Measurements from ENCODE around the gene TIGAR.

TIGAR gene

DNA sequence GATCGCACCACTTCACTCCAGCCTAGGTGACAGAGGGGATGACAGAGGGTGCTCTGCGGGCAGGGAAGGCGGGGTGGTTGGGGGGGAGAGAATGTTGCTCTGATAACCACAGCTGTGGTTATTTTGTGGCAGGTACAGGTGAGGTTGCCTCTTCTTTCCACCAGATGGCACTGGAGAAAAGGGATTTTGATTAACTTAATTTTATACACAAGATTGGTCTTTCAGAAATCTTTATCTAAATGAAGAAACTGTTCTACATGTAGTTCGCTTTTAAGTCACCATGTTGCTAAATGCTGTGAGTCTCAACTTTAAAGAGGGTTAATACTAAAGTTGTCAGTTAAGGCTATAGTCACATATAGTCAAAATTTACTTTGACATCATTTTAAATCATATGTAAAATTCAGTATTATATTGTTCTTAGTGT, 32.8 kb downstream of the TIGAR start:
- peak; percentile 42 for DNase-seq
- in situ Hi-C loops (cut with HindIII; ENCODE audit: low pct_ligation_motif_present, low pct_unique_long_range_greater_than_20kb, low sequenced_read_pairs): no loop called here

DNA sequence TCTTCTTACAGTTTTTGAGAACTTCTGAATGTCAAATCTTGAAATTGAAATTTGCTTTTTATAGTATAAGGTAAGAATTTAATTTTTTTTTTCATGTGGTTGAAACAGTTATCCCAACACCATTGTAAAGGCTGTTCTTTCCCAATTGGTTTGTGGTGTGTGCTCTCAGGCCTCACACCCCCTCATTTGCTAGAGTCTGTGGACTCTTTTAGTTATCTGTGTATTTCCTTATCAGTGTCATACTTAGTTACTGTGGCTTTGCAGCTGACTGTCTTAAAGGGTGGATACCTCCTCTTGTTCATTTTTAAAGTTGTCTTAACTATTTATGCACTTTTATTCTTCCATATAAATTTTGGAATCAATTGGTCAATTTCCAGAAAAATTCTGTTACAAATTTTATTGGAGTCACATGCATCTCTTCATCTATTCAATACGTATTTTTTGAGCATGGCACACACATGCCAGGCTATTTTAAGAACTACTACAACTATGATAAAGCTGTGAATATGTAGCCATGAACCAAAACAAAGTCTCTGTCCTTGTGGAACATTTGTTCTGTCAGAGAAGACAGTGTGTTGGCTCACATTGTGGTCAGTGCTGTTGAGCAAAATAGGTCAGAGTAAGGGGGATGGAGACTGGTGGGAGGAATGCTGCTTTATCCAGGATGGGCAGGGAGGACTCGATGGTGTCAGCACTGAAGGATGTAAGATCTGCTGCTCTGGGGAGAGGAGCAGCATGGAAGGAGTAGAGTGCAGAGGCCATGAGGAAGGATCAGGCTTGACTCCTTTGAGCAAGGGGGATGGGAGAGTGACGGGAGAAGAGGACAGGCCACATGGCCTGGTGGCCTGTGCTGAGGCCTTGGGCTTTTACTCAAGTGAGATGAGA, 34.4 kb downstream of the TIGAR start:
- DNase-seq: no peak
- in situ Hi-C loops (cut with HindIII; ENCODE audit: low pct_ligation_motif_present, low pct_unique_long_range_greater_than_20kb, low sequenced_read_pairs): no loop called here

- DNase-seq: peak; percentile 74
- in situ Hi-C loops (cut with HindIII; ENCODE audit: low pct_ligation_motif_present, low pct_unique_long_range_greater_than_20kb, low sequenced_read_pairs): no loop called here
These were observed 35.0 kb downstream of the TIGAR start for GRCh38 chr12:4356041-4356327.

DNA sequence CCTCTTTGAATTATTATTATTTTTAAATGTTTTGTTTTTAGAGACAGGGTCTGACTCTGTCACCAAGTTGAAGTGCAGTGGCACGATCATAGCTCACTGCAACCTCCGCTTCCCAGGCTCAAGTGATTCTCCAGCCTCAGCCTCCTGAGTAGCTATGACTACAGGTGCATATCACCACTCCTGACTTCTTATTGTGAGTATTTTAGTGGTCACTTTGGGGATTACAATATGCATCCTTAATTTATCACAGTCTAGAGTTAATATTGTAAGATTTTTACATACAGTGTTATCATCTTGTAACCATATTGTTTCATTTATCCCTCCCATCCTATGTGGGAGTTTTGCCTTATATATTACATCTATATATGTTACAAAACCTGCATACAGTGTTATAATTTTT, 45.1 kb downstream of the TIGAR start:
- DNase-seq: no peak
- in situ Hi-C loops (cut with HindIII; ENCODE audit: low pct_ligation_motif_present, low pct_unique_long_range_greater_than_20kb, low sequenced_read_pairs): no loop called here

- in situ Hi-C loops (cut with HindIII; ENCODE audit: low pct_ligation_motif_present, low pct_unique_long_range_greater_than_20kb, low sequenced_read_pairs): no loop called here
- no peak for DNase-seq
These were observed 48.5 kb downstream of the TIGAR start for GRCh38 chr12:4369548-4369947.

GRCh38 chr12:4370265-4370664, 49.3 kb downstream of the TIGAR start:
- DNase-seq: no peak
- in situ Hi-C loops (cut with HindIII; ENCODE audit: low pct_ligation_motif_present, low pct_unique_long_range_greater_than_20kb, low sequenced_read_pairs): no loop called here

DNA sequence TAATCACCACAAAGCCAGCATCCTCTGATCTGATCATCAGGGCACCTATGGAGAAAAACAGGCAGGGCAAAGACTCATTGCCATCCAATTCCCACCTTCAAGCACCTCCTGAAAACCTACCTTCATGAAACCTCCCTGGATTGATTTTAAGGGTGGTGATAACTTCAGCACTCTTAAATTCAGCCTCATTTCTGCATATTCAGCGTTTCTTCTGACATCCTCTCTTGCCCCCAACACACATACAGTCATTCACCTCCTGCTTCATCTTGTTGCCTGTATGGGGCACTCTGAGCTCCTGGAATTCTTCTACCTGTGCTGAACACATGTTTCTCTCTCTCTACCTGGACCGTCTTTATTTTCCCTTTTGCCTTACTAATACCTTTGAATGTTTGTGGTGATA, 51.6 kb downstream of the TIGAR start:
- no peak for DNase-seq
- in situ Hi-C loops (cut with HindIII; ENCODE audit: low pct_ligation_motif_present, low pct_unique_long_range_greater_than_20kb, low sequenced_read_pairs): no loop called here

- in situ Hi-C loops (cut with HindIII; ENCODE audit: low pct_ligation_motif_present, low pct_unique_long_range_greater_than_20kb, low sequenced_read_pairs): no loop called here
- DNase-seq: no peak
These were observed 54.4 kb downstream of the TIGAR start for GRCh38 chr12:4375449-4375848.

- in situ Hi-C loops (cut with HindIII; ENCODE audit: low pct_ligation_motif_present, low pct_unique_long_range_greater_than_20kb, low sequenced_read_pairs): no loop called here
These were observed 57.8 kb downstream of the TIGAR start for GRCh38 chr12:4378772-4379171.

GRCh38 chr12:4379405-4379804, 58.4 kb downstream of the TIGAR start, which contains the start of gene FGF23:
Gene FGF23, minus strand, starts transcription at chr12:4379712. Its CDS starts 130 bp downstream, at chr12:4379582.
- no peak for DNase-seq
- in situ Hi-C loops (cut with HindIII; ENCODE audit: low pct_ligation_motif_present, low pct_unique_long_range_greater_than_20kb, low sequenced_read_pairs): no loop called here

More at GRCh38 chr12:4378772-4379171, 57.8 kb downstream of the TIGAR start:
- DNase-seq: no peak

DNA sequence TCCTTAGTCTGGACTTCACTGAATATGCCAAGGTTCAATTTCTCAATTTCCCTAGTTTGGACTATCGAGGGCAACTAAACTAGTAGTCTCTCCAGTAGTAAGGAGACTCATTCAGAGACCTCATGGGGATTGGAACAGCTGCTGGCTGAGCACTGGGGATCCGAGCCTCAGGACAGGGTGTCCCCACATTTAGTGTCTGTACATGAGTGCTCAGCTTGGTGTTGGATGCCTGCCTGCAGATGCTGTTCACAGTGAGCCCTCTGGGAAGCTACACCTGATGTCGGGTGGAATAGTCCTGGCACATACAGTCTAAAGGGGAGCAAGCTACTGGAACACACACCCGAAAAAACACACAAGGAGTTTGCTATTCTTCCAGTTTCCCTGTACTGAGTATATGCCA, 59.3 kb downstream of the TIGAR start:
- in situ Hi-C loops (cut with HindIII; ENCODE audit: low pct_ligation_motif_present, low pct_unique_long_range_greater_than_20kb, low sequenced_read_pairs): no loop called here
- no peak for DNase-seq

DNA sequence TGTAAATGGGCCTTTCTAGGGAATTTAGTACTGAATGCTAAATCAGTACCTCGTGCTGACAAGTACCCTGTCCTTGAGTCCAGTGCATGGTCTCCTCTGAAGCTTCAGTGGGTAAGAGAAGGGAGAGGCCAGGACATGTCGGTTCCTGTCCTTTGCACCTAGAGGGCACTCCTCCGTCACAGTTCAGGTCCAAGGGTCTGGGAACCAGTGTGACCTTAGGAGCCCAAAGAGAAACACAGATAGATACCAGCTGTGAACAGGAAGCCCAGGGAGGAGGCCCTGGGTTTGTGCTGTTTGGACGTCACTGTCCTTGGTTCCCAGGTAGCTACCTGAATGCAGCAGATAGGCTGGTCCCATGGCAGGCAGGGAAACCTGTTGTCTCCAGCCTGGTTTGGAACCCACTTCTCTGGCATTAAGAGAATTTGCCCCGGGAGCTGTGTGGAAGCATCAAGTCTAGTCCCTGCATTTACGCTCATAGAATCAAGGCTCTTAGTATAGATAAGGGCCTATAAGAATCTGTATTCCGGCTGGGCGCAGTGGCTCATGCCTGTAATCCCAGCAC, 62.4 kb downstream of the TIGAR start:
- peak; percentile 19 for DNase-seq

DNA sequence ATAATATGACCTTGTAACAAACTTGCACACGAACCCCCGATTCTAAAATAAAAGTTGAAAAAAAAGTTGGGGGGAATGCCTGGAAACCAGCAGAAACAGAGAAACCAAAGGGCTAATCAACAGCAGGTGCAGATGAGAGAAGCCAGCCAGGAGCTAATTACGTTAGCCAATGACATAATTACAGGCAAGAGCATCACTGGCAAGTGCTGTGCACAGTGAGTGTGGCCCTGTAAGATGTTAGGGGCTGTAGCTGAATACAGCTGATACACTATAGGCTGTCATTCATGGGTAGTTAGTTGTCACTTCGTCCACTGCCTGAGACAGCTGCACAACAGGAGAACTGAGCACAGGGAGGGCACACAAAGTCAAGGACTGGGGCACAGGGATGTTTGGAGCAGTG, 65.8 kb downstream of the TIGAR start:
- no peak for DNase-seq
- in situ Hi-C loops (cut with HindIII; ENCODE audit: low pct_ligation_motif_present, low pct_unique_long_range_greater_than_20kb, low sequenced_read_pairs): no loop called here

More for the DNA sequence above, 62.4 kb downstream of the TIGAR start:
- in situ Hi-C loops (cut with HindIII; ENCODE audit: low pct_ligation_motif_present, low pct_unique_long_range_greater_than_20kb, low sequenced_read_pairs): no loop called here

- DNase-seq: no peak
- in situ Hi-C loops (cut with HindIII; ENCODE audit: low pct_ligation_motif_present, low pct_unique_long_range_greater_than_20kb, low sequenced_read_pairs): no loop called here
These were observed 66.6 kb downstream of the TIGAR start for GRCh38 chr12:4387607-4388006.

GRCh38 chr12:4388032-4388431, 67.0 kb downstream of the TIGAR start:
- in situ Hi-C loops (cut with HindIII; ENCODE audit: low pct_ligation_motif_present, low pct_unique_long_range_greater_than_20kb, low sequenced_read_pairs): no loop called here
- DNase-seq: no peak

DNA sequence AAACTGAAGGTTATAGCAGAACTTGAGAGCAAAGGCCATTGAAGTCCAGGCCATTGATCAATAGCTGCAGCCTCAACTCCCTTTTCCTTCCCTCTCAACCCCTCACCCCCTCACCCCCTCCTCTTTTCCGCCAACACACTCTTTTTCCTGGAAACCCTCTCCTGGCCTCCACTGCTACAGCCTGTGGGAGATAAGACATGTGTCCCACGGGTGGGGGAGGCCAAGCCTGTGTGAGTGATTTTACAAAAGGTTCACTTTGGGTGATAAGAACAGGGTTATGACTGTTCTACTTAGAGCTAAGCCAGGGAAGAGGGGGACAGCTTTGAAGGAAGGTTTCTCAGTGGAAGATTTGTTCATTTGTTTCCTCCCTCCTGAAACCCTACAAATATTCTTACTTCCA, 67.6 kb downstream of the TIGAR start:
- in situ Hi-C loops (cut with HindIII; ENCODE audit: low pct_ligation_motif_present, low pct_unique_long_range_greater_than_20kb, low sequenced_read_pairs): no loop called here
- DNase-seq: no peak

DNA sequence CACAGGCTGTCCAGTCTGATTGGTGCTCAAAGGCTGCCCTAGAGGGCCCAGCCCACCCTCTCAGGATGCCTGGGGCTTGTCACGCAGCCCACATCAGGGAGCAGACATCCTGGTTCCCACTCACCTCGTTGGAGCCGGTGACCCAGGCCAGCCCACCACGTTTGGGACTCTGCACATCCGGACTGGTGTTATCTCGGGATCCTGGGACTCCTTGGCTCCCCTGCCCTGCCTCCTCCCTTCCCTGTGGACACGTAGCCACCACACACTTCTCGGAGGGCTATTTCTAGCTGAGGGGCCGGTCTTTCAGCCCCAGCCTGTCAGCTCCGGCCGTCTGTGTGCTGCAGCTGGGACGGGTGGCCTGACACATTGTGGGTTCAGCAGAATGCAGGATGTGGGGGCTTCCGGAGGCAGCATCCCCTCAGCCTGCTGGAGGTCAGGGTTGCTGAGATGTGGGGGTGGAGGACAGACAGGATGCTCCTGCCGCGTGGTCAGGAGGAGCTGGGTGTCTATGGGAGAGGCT, 71.3 kb downstream of the TIGAR start:
- no peak for DNase-seq
- in situ Hi-C loops (cut with HindIII; ENCODE audit: low pct_ligation_motif_present, low pct_unique_long_range_greater_than_20kb, low sequenced_read_pairs): no loop called here

DNA sequence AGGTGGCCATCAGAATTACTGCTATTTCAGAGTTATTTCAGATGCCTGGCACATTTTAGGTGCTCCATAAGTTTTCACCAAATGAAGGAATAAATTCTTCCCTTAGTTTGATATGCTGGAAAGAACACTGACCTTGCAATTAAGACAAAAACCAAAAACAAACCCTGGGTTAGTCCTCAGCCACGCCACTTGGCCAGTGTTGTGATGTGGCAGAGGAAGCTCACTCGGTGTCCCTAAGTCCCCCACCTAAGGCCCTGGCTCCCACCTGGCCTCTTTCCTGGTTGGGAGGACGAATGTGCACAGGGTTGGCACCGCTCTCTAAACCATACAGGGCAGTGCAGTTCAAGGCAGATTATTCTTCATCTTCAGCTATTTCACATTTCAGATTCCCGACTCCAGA, 72.2 kb downstream of the TIGAR start:
- in situ Hi-C loops (cut with HindIII; ENCODE audit: low pct_ligation_motif_present, low pct_unique_long_range_greater_than_20kb, low sequenced_read_pairs): no loop called here

GRCh38 chr12:4395818-4396217, 74.8 kb downstream of the TIGAR start:
- no peak for DNase-seq
- in situ Hi-C loops (cut with HindIII; ENCODE audit: low pct_ligation_motif_present, low pct_unique_long_range_greater_than_20kb, low sequenced_read_pairs): no loop called here

More for the DNA sequence above, 72.2 kb downstream of the TIGAR start:
- no peak for DNase-seq

- in situ Hi-C loops (cut with HindIII; ENCODE audit: low pct_ligation_motif_present, low pct_unique_long_range_greater_than_20kb, low sequenced_read_pairs): no loop called here
These were observed 80.1 kb downstream of the TIGAR start for GRCh38 chr12:4401117-4401516.

More at GRCh38 chr12:4401117-4401516, 80.1 kb downstream of the TIGAR start:
- no peak for DNase-seq

Measured in ACHN (cell line).